GM18873 (cell line): ENCODE measurements around the gene TBK1.

Source experiments
- ATAC-seq: cut with Tn5 transposase; IDR thresholded peaks from one replicate; pipeline ENCODE4 v1.9.1; 2021; ENCODE audit warnings: mild to moderate bottlenecking, moderate library complexity, moderate number of reproducible peaks; ENCODE audit not compliant: unreplicated experiment, low FRiP score

TBK1 gene

DNA sequence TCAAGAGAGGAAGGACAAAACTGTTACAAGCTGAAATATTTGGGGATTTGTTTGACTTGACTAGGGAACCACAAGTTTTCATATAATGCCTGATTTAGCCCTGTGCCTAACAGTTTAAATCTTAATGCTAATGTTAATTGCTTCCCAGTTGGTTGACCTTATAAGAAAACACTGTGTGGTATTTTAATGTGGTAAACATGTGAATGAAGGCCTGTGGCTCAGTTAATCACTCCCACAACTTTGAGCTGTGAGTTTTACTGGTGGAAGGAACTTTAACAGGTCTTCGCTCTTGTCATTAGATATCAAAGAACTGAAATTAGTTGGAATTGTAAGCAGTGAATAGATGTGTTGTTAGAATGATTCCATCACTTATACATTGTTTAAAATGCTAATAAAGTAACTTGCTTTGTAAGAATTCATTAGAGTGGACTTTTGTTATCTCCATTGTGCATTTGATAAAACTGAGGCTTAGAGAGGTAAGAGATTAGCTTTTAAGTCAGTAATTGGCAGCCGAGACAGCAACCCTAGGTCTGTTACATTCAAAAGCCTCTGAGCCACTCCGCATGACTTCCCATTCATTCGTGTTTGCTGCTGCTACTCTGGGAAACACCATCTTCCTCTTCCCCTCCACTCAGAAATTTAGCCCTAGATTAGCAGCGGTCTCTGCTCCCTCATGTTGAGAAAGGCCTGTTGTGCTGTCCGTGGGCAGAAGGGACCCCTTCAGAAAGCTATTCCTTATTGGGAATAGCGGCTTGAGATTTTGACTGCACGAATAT is 1.0 kb upstream of the TBK1 start:
- no peak for ATAC-seq

DNA sequence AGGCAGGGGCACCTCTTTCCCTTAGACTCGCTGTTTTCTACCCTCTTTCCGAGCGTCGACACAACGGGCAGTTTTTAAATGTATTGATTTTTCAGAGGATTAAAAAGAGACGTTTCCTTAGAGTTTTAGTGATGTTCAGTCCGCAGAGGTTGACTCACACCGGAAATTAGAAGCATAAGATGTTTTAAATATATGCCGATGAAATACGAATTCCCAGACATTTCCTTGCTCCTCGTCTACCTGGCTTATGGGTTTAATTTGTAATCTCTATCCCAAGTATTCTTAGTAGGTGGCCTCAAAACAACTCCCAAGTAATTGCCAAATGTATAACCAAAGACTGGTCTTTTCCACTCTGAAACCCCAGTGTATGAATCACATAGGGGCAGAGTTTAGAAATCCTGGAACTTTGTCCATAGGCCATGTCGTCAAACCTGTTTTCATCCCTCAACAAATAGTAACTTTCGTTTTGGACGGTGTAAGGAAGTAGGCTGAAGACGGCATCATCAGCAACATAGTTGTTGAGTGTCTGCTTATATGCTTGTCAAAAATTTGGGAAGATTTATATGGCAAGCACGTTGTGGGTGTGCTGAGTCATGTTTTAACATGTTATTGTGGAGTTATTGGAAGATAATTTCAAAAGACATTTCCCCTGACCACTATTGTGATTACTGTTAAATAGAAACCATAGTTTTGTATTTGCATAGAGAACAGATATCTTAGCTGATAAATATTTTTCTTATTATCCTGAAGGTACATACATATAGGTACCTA is 824 bp downstream of the TBK1 start:
- peak; percentile 1 for ATAC-seq

- no peak for ATAC-seq
Measured at GRCh38 chr12:64455506-64455905, 3.6 kb downstream of the TBK1 start.

- no peak for ATAC-seq
Measured at GRCh38 chr12:64456119-64456518, 4.2 kb downstream of the TBK1 start.

- ATAC-seq: no peak
Measured at GRCh38 chr12:64457032-64457431, 5.1 kb downstream of the TBK1 start.

- ATAC-seq: no peak
Measured at GRCh38 chr12:64457466-64457865, 5.5 kb downstream of the TBK1 start.

- ATAC-seq: no peak
Measured at GRCh38 chr12:64457923-64458322, 6.0 kb downstream of the TBK1 start.

DNA sequence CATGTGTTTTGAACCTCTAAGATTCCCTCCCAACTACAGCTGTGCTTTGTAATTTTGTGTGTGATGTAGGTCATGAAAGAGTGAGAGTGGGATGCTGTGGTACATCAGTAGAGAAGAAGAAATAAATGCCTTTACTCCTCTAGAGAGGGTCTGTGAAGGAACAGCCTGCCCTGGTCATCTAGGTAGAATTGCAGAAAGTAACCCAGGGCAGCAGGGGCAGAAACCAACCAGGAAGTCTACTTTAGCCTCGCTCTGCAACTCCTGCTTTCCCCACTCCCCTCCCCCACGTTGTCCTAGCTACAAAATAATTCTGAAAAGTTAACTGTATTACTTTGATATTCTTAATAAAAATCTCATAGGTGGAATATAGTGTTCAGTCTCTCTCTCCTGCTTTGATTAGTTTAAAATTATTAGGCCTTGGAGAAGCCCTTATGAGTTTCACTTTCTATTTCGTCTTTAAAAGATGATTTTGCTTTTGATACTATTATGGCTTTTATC is 7.5 kb downstream of the TBK1 start:
- ATAC-seq: no peak

- no peak for ATAC-seq
Measured at GRCh38 chr12:64461634-64462414, 9.9 kb downstream of the TBK1 start.

- ATAC-seq: no peak
Measured at GRCh38 chr12:64466178-64466577, 14.3 kb downstream of the TBK1 start.

GRCh38 chr12:64468966-64469365 is 17.0 kb downstream of the TBK1 start:
- no peak for ATAC-seq

GRCh38 chr12:64469455-64470142 is 17.7 kb downstream of the TBK1 start:
- no peak for ATAC-seq

GRCh38 chr12:64470495-64470894 is 18.6 kb downstream of the TBK1 start:
- no peak for ATAC-seq

GRCh38 chr12:64473176-64473575 is 21.3 kb downstream of the TBK1 start:
- no peak for ATAC-seq

DNA sequence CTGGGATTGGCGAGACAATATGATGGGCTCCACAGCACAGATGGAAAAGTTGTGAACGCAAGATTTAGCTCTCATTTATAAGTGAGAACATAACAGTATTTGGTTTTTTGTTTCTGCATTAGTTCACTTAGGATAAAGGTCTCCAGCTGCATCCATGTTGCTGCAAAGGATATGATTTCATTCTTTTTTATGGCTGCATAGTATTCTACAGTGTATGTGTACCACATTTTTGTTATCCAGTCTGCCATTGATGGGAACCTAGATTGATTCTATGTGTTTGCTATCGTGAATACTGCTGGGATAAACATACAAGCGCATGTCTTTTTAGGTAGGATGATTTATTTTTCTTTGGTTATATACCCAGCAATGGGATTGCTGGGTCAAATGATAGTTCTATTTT is 23.6 kb downstream of the TBK1 start:
- no peak for ATAC-seq

GRCh38 chr12:64476844-64477243 is 24.9 kb downstream of the TBK1 start:
- no peak for ATAC-seq

DNA sequence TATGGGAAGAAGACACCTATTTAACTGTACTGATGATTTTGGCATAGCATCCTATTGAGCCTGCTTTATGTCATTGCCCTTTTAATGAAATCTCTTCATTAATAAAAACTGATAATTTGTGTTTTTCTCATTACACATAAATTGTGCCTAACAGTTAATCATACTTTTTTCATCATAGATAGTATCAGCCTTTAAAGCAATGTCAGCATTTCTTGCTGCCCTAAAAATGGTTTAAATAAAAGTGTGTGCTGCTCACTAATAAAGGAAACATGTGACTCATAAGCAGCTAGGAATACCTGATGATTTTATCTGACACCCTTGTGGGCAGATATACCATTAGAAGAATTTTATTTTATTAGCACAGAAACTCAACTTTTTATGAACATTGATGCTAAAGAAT is 26.7 kb downstream of the TBK1 start:
- no peak for ATAC-seq

GRCh38 chr12:64480148-64480547 is 28.2 kb downstream of the TBK1 start:
- ATAC-seq: no peak

GRCh38 chr12:64486657-64487056 is 34.7 kb downstream of the TBK1 start:
- no peak for ATAC-seq

GRCh38 chr12:64491718-64492117 is 39.8 kb downstream of the TBK1 start:
- ATAC-seq: no peak
